Stimulated activated CD4-positive, alpha-beta T cell treated with anti-CD3 and anti-CD28 coated beads, Interleukin-4, amount 100 ng/mL, for 4 hours (primary cell): ENCODE measurements around the gene APOLD1.
"Not testable (repeated sequence)": the region's sequence is repeated elsewhere in the genome, so short reads cannot be mapped to it uniquely, and the experiment has no call there.

Source experiments
- DNase-seq, 2 experiments: peaks; one replicate each; pipeline ENCODE4 v3.0.0-alpha.2; 2020

APOLD1 gene, protein sequence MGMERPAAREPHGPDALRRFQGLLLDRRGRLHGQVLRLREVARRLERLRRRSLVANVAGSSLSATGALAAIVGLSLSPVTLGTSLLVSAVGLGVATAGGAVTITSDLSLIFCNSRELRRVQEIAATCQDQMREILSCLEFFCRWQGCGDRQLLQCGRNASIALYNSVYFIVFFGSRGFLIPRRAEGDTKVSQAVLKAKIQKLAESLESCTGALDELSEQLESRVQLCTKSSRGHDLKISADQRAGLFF

DNA sequence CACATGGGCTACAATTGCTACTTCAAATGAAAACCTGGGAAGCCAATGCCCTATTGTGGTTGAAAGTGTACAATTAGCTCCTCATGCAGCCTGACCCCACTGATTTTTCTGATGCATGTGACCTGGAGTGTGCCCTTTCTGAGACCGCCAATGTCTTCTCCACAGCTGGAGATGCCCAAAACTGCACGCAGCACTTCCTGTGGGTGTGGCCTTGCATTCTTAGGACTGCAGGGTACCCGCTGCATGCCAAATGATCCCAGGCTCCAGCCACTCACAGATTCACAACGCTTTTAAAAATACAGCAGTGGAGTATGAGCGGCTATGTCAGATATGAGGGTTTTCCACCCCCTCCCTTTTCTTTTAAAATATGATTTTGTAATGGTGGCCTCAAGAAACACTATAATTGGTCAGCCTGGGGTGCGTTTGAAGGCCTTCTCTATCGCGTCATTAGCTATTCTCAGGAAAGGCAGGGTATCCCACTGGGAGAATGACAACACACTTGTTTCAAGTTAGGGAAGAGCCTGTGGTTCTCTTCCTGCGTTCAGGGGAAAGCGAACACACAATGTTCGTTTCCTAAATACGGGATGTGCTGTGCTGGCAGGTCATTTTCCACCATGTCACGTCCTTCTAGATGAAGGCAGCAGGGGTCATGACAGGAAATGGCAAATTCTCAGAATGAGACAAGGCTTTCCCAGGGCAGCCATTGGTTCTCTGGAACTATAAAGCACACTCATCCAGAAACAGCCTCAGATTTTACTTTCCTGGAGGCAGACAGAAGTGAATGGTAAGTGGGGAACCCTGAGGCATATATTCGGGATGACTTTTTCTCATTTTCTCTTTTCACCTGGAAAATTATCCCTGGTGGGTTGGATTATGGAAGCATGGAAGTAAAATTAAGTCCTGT, at the start of gene APOLD1:
TSS of gene APOLD1 (plus strand) at position 749 of the 904 bp plus-strand sequence. CDS start at position 782, 33 bp downstream.
- DNase-seq: no peak

DNA sequence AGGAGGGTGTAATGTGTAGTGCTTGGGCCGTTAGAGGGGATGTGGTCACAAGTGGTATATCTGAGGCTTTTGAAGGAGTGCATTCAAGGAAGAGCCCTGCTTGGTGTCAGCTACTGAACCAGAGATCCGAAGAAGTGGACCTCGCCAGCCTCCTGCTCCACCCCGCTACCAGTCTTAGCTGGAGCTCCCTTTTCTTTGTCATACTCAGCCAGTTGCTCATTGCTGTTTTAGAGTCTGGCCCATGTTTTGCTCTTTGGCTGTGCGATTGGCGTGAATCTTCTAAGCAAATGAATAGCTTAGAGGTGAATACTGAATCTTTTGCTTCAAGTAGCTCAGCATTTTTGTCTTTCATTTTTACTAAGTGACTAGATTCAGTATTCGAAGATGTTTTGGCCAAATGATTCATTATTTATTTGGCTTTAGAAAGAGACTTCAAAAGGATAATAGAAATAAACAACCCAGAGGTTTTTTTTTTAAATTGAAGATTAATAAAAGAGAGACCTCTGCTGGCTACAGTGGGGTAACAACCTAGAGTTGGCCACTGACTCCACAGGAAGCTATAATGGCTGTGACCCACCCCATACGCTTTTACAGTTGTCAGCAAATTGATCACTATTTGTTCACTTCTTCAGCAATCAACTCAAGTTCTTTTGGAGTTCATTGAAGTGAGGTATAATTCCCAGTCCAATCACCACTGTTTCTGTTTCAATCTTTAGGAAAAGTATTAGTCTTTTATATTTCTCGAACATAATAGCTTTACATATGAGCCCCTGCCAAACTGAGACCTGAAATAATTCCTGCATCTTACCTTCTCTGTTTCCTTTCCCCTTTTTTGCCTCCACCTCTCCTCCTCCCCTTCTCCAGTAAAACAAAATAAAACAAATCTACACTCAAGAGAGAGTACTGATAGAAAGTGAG, 48.4 kb upstream of the APOLD1 start:
- DNase-seq: peak in 1 of 2 experiments; percentile 22

DNA sequence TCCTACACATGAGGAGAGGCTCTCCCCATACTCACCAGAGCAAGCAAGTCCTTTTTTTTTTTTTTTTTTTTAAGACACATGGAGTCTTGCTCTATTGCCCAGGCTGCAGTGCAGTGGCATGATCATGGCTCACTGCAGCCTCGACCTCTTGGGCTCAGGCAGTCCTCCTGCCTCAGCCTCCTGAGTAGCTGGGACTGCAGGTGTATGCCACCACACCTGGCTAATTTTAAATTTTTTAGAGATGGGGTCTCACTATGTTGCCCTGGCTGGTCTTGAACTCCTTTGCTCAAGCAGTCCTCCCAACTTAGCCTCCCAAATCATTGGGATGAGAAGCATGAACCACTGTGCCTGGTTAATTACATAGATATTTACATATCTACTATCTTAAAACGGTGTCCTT, 47.3 kb upstream of the APOLD1 start:
- DNase-seq: not testable (repeated sequence)

DNA sequence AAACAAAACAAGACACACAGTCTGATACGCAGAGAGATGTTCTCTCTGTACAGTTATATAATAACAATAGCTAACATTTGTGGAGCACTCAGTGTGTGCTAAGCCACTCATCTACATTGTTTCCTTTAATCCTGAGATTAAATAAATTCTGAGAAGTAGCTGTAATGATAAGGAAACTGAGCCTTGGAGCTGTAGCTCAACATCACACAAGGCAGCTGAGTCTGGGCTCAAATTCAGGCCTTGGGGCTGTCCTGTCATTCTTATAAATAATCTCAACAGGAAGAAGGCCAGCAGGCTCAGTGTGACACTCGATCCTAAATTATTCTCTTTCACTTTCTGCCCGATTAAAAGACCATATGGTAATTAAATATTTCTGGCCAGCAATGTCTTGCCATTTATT, 43.8 kb upstream of the APOLD1 start:
- DNase-seq: no peak

DNA sequence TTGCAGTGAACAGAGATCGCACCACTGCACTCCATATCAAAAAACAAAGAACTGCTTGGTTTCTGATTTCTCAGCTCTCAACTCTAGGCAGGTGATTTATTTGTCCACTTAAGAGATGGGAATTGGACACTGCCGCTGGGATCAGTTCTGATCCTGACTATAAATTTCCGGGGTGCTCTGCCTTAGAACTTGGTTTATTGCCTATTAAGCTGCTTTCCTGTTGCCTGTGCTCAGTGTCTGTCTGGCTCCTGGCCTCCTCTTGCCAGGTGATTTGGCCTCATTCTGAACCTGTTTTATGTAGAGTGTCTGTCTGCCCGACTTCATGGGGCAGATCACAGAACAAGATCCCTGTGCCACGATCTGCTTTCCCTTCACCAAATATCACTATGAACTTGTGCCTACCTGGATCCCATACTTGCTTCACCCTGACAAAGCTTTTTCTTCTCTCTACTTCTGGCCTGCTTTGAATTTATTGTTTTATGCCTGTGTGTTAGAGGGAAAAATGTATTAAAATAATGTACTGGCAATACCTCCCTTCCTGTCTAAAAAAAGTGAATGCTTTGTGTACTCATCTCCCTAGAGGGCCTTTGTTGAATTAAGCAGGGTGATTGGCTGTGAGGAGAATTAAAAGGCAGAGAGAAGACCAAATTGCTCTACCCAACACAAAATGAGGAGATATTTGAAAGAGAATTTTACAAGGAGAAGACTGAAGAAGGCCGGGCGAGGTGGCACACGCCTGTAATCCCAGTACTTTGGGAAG, 40.7 kb upstream of the APOLD1 start:
- DNase-seq: no peak

DNA sequence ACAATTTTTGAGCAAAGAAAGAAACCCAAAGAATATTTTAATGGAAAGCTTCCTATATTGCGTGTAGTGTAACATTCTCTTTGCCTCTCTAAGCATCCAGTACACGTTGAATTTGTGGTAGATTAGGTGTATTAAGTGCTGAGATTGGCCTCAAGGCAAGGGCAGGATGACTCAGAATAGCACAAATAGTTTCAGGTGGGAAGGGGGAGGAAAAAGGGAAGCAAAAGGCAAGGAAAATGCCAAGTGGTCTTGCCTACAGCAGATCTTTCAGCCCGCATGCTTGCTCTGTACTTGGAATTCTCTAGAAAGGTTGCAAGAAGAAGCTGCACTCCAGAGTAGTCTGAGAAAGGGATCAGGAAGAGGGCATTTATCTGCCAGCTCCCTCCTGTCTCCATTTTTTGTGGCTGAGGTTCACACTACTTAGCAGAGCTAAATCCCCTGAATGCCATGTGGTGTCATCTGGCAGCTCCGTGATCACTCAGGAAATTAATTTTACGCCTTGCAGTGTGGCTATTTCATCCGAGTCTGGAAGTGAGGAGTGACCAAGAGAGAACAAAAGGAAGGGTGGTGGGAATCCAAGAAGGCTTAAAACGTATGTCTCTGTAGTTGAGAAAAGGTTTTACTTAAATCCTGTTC, 39.8 kb upstream of the APOLD1 start:
- DNase-seq: no peak

DNA sequence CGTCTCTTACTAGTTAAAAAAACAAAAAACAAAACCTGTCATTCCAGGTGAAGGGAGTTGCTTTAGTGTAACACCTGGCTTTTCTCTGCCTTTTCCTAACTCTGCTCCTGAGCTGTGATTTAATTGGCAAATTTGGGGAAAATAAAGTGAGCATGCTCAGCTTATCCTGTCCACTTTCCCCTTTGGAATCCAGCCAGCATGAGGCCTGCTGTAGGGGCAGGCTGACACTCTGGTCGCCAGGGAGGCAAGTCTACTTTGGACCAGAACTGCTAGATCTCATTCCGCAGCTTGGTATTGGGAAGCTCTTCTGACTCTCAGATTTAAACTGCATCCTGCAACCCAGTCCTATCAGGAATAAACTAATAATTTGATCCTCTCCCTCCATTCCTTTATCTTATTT, 38.2 kb upstream of the APOLD1 start:
- DNase-seq: no peak

DNA sequence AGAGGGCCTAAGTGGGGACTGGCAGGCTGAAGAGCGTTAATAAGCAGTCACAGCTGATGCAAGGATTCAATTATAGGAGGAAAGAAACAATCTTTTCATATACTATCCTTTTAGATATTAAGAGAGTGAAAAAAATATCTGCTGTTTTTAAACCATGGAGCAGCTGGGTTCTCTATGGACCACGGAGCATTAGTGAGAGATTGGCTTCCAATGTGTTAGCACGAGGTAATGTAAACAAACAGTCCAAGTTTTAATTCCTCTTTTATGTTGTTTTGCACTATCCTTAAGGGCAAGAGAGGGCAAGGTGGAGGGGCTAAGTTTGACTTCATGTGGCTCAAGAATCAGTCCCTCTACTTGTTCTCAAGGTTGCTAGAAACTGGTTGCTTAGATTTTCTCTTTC, 37.4 kb upstream of the APOLD1 start:
- no peak for DNase-seq

DNA sequence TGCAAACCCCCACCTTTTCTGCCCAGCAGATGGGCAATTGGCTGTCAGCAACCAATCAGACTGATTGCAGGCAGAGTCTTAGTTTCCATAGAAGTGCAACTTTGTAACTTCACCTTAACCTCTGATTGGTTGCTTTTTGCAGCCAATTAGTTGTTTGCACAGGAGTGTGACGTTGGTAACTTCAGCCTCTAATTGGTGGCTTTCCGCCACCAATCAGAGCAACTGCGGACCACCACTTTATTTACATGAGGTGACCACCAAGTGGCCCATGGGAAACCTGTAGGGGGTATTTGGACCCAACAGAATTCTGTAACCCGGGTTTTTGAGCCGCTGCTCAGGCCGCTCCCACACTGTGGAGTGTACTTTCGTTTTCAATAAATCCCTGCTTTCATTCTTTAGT, 36.0 kb upstream of the APOLD1 start:
- no peak for DNase-seq

DNA sequence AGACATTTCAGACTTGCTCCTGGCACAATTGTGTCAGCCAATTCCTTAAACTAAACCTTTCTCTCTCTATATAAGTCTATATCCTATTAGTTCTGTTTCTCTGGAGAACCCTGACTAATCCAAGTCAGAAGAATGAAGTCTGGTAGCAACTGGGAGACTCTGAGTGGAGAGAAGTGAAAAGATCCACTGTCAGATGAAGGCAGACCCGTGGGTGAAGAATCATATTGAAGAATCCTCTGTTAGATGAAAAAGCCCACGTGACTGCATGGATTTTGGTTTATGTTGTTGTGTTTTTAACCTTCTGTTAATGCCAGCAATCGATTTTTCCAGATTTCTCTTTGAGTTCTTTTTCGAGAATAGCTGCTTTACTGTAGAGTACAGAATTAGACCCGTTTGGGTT, 29.5 kb upstream of the APOLD1 start:
- DNase-seq: no peak

DNA sequence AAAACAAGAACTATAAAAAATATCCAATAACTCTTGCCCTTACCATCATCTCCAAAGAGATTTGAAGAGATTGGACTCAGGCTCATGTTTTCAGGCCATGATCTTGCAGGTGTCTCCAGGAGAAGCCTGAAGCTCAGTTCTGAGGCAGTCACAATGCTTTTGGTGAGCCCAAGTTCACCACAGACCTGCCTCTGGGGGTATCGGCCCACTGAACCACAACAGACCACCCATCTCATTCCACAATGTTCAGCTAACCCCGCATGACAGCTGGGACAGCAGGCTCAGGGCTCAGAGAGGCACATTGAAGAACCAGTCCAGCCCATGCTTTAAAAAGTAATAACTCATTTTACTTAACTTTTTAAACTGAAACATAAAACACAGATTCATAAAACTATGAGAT, 28.3 kb upstream of the APOLD1 start:
- no peak for DNase-seq

DNA sequence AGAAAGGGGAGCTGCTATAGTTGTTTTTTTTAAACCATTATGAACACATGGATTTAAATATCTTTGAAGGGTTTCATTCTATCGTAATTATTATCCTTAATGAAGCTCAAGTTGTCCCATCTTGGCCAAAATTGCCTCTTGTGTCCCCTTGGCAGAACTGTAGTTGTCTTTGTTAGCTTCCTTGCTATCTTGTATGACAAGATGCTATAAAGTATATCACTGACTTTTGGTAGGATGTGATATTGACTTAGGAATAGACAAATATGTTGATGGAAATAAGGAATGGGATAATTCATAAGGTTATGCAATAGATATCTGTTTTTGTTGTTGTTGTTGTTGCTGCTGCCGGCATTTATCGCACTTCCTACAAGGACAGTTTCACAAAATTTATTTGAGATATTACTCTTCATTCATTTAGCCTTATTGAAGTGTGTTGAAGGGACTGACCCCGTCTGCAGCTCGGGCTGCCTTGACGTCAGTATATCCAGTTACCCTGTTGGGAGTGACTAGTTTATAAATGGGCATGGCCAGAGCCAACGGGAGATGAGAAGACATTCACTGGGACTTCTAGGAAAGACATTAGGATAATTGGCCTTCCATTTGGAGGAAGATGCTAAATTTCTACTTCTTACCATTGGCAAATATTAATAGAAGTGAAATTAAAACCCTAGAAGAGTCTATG, 26.1 kb upstream of the APOLD1 start:
- DNase-seq: no peak

DNA sequence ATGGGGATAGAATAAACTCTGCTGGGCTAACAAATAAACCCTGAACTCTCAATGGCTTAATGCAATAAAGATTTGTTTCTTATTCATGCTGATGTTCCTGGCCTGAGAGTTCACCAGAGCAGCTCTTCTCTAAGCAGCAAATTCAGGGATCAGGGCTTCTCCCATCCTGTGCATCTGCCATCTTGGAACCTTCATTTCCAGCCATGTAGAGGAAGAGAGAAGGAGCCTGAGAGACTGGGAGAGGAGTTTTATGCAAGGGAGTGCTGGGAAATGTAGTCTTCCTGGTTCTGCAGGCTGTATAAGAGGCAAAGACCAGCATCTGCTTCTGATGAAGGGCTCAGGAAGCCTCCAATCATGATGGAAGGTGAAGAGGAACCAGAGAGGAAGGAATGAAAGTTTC, 20.6 kb upstream of the APOLD1 start:
- no peak for DNase-seq

DNA sequence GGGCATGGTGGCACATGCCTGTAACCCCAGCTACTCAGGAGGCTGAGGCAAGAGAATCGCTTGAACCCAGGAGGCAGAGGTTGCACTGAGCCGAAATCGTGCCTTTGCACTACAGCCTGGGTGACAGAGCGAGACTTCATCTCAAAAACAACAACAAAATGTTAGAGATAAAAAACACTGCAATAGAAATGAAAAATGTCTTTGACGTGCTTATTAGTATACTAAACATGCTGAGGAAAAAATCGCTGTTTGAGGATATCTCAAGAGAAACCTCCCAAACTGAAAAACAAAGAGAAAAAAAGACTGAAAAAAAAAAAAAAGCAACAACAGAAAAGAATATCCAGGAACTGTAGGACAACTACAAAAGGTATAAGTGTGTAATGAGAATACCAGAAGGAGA, 15.2 kb upstream of the APOLD1 start:
- DNase-seq: no peak

DNA sequence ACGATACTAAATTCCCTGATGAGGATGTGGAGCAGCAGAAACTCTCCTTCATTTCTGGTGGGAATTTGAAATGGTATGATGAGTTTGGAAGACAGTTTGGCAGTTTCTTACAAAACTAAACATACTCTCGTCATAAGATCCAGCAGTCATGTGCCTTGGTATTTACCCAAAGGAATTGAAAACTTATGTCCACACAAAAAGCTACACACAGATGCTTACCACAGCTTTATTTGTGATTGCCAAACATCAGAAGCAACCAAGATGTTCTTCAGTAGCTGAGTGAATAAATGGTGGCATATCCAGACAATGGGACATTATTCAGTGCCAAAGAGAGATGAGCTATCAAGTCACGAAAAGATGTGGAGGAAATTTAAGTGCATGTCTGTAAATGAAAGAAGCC, 10.7 kb upstream of the APOLD1 start:
- no peak for DNase-seq

DNA sequence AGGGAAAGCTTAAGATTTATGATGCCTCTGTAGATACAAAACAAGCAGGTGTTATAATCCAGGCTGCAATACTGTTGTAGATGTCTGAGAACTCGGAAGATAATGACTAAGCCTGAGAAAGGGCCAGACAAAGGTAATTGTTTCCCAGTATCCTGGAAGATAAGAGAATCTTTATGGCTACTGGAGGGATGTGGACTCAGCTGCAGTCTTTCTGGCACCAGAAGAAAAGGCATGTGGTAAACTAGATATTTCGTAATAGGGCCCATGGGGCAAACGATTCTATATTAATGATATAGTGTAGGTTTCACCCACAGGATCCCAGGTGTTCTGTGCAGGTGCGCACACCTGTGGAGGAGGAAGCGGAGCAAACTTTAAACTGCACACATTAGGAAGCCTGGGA, 9.2 kb upstream of the APOLD1 start:
- no peak for DNase-seq

DNA sequence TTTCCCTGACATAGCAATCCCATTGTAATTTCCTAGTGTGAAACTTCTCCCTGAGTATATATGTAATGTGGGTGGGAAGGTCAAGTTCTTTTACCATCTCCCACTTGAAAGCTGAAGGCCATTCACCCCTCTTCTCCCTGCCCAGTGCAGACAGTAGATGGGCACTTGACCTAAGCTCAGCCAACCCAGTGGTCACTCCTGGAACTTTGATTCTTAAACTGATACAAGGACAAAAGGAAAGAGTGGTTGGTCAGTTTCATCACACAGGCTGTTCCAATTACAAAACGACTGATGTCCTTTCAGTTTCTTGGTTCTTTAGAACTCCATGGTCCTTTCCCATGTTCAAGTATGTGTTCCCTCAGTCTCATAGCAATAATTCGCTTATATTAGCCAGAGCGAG, 8.4 kb upstream of the APOLD1 start:
- no peak for DNase-seq

DNA sequence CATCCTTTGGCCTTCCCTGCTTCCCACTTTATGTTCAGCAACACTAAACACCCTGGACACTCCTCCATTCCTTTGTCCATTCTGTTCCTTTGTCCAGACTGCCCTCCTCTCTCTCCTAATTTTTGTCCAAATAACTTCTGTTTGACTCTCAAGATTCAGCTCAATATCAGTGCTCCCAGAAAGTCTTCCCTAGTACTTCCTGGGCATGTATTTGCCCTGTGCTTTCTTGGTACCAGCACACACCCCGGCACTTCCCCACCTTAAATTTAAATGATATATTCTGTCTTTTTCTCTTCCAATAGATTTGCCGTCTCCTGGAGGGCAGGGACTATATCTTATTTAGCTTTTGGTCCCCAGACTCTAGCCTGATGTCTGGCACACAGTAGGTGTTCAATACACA, 6.5 kb upstream of the APOLD1 start:
- no peak for DNase-seq

DNA sequence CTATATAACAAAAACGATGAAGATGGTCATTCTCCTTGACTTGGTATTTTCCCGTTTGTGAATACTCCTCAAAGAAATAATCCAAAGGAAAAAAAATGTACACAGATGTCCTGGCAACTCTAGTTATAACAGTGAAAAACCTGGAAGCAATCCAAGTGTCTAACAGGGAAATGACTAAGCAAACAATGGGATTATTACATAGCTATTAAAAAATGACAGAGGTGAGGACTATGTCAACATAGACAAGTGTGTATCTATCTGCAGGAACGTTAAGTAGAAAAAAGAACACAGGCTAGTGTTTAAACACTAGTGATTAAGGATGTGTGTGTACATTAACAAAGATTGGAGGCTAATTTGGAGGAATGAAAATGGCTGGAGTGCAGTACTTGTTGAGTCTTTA, 5.9 kb upstream of the APOLD1 start:
- DNase-seq: no peak

DNA sequence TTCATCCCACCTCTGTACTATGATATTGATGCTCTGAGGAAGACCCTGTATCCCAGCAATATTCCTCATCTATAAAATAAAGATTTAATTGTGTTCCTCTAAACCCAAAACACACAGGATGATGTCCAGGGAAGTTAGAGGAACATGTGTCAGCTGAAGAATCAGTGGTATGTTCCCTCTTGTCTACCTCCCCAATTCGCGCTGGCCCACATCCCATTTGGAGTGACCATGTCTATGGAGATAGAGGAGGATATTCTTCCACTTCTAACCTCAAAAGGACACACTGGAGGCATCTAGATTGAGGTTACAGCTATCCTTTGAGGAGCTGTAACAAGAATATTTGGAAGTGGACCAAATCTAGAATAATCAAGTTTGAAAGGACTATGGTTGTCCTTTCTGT, 1.3 kb upstream of the APOLD1 start:
- DNase-seq: no peak

DNA sequence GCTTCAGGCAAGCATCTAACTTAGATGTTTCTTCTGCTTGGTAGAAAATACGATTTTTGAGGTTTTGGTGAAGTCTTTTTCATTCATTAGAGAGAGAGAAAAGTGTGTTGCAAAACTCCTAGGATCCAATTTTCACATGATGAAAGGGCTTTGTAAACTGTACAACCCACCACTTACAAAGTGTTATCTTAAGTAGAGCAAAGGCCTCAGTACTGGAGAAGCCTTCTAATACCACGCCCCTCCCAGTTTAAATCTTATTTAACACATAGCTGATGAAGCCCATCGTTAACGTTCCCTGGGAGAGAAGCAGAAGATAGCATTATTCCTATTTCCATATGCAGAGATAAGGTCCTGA, 869 bp downstream of the APOLD1 start:
- DNase-seq: no peak
